GM21825 (cell line): ENCODE results near the gene AMPD1.

Experiments used
- ATAC-seq: cut with Tn5 transposase; IDR thresholded peaks from one replicate; pipeline ENCODE4 v1.9.1; 2021; ENCODE audit warnings: mild to moderate bottlenecking, moderate library complexity; ENCODE audit not compliant: unreplicated experiment

AMPD1 gene

GRCh38 chr1:114700036-114700600 lies 4.8 kb upstream of the AMPD1 start:
- ATAC-seq: no peak

- no peak for ATAC-seq
These were observed 1.5 kb upstream of the AMPD1 start for GRCh38 chr1:114696810-114697209.

- ATAC-seq: no peak
These were observed 621 bp downstream of the AMPD1 start for GRCh38 chr1:114694540-114695310.

- ATAC-seq: no peak
These were observed 2.4 kb downstream of the AMPD1 start for GRCh38 chr1:114692947-114693346.

GRCh38 chr1:114691061-114691460 lies 4.3 kb downstream of the AMPD1 start:
- ATAC-seq: no peak

- ATAC-seq: no peak
These were observed 5.2 kb downstream of the AMPD1 start for GRCh38 chr1:114690148-114690547.

- ATAC-seq: no peak
These were observed 6.8 kb downstream of the AMPD1 start for GRCh38 chr1:114688526-114688925.

- no peak for ATAC-seq
These were observed 9.5 kb downstream of the AMPD1 start for GRCh38 chr1:114685851-114686250.

GRCh38 chr1:114677691-114678090 lies 17.7 kb downstream of the AMPD1 start:
- no peak for ATAC-seq

- no peak for ATAC-seq
These were observed 19.2 kb downstream of the AMPD1 start for GRCh38 chr1:114676115-114676514.

- ATAC-seq: no peak
These were observed 23.4 kb downstream of the AMPD1 start for GRCh38 chr1:114671939-114672275.

- ATAC-seq: no peak
These were observed 24.1 kb downstream of the AMPD1 start for GRCh38 chr1:114671011-114671938.

- ATAC-seq: peak; percentile 97
These were observed 25.0 kb downstream of the AMPD1 start for GRCh38 chr1:114670083-114671010.

GRCh38 chr1:114669562-114670082 lies 25.7 kb downstream of the AMPD1 start, which contains the start of gene DENND2C:
Gene DENND2C (minus strand): TSS chr1:114670049. CDS start chr1:114625984, 44,065 bp downstream.
- ATAC-seq: peak; percentile 62

GRCh38 chr1:114668784-114669561 lies 26.4 kb downstream of the AMPD1 start:
- no peak for ATAC-seq

GRCh38 chr1:114668373-114668772 lies 27.0 kb downstream of the AMPD1 start:
- no peak for ATAC-seq

GRCh38 chr1:114666954-114667353 lies 28.4 kb downstream of the AMPD1 start:
- ATAC-seq: no peak

GRCh38 chr1:114660238-114660637 lies 35.1 kb downstream of the AMPD1 start:
- no peak for ATAC-seq

GRCh38 chr1:114651893-114652292 lies 43.5 kb downstream of the AMPD1 start:
- no peak for ATAC-seq
